Fibroblast of lung (primary cell): ENCODE results near the gene PDXK.

Experiments
- CTCF ChIP-seq, 2 donors: IDR thresholded peaks in 1 of 2; conservative IDR thresholded peaks in 1 of 2; 1 replicate in 1 of 2; 2 replicates in 1 of 2; pipeline ENCODE4 v1.5.1; 2011 to 2012; ENCODE audit warnings: low read length in 2 of 2, control low read depth in 1 of 2, inconsistent platforms in 1 of 2, low read depth in 1 of 2, mild to moderate bottlenecking in 1 of 2
- EZH2 ChIP-seq: IDR thresholded peaks from 2 replicates; pipeline ENCODE4 v1.5.1; 2012; ENCODE audit warnings: low read length, control low read depth, mild to moderate bottlenecking; ENCODE audit errors: missing control alignments

- TF ChIP-seq CTCF (conservative IDR thresholded peaks at IDR 0.05 in 1 of 2, IDR thresholded peaks at IDR 0.05 in 1 of 2; ENCODE audit: low read depth in 1 of 2, low read length in 2 of 2) (no peak), EZH2 (no peak)
Observed at GRCh38 chr21:43775190-43775589, 56.3 kb downstream of the PDXK start.
